ENCODE data around the gene FDXACB1. TPM values are rescaled to one million over a fixed set of nuclear protein-coding genes. Genes with fewer than 3 reads are reported as not detected.

Gene FDXACB1
- total and polyA plus RNA-seq, 9 of the 15 experiments (the other 6 are each of a cell fraction or from before 2014, with no cell fraction given): 3.2 to 7.5 (median 5.3) TPM

DNA sequence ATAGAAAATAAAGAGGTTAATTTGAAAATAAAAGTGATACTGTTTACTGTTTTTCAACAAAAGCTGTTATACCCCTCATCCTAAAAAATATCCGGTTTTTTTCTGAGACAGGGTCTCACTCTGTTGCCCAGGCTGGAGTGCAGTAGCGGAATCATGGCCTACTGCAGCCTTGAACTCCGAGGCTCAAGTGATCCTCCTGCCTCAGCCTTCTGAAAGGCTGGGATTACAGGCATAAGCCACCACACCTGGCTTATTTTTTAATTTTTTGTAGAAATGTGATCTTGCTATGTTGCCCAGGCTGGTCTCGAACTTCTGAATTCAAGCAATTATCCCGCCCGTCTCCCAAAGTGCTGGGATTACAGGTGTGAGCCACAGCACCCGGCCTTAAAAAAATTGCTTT lies 43.3 kb downstream of the FDXACB1 start:
- H2AFZ ChIP-seq (ENCODE audit: low read depth, low read length): no peak overlapping the region
- WGBS (ENCODE audit: insufficient coverage, low coverage, missing lambda C conversion rate): 94% methylated on average over 7 of the region's 7 CpGs
- H3K9ac ChIP-seq (ENCODE audit: insufficient read depth in 1 of 2, low read depth in 2 of 2, low read length in 2 of 2): no peak overlapping the region
- no peak for ATAC-seq
- CTCF ChIA-PET (ENCODE audit: low intra/inter-chr PET ratio): no interaction called here
- BruUV-seq (replicated peaks): no TSS peak
- no peaks in the 10 kb centered on the region for H3K79me2 ChIP-seq (ENCODE audit: control insufficient read depth, insufficient read depth, low read length)
- no peaks in the 10 kb centered on the region for H3K27me3 ChIP-seq (ENCODE audit: control insufficient read depth in 2 of 2, insufficient read depth in 2 of 2, low read length in 2 of 2)
- no peak for FAIRE-seq
- in situ Hi-C loops (cut with MboI) (no loop called here), intact Hi-C loops (cut with micrococcal nuclease) (no loop called here)
- H3K27ac ChIP-seq (ENCODE audit: extremely low read depth, low read depth, low read length): no peak overlapping the region
- no peaks in the 10 kb centered on the region for H3K9me3 ChIP-seq (replicated peaks; ENCODE audit: control insufficient read depth, insufficient read depth, low read depth, low read length)
- H3K36me3 ChIP-seq (ENCODE audit: control insufficient read depth, insufficient read depth, low read length): peaks cover 30% of the 10 kb centered on the region; the same call in 2 of the 3 replicates
- POLR2A ChIA-PET: no interaction called here
- H3K9me1 ChIP-seq (ENCODE audit: control insufficient read depth, insufficient read depth, low read length): no peaks in the 10 kb centered on the region
- H3K4me3 ChIP-seq: no peak overlapping the region
- TF ChIP-seq PCBP1 (IDR thresholded peaks at IDR 0.05; ENCODE audit: low read depth, low read length, poor library complexity, severe bottlenecking) (no peak), E2F8 (IDR thresholded peaks at IDR 0.05; ENCODE audit: low read depth, partially characterized antibody) (no peak), ERF (CRISPR knock-in tag; IDR thresholded peaks at IDR 0.05) (no peak), C11orf30 (IDR thresholded peaks at IDR 0.05; ENCODE audit: low read depth) (no peak), RFX5 (IDR thresholded peaks at IDR 0.05; ENCODE audit: low read depth, low read length) (no peak), NFE2 (IDR thresholded peaks at IDR 0.05; ENCODE audit: low read depth) (no peak), ZNF354B (CRISPR knock-in tag; IDR thresholded peaks at IDR 0.05) (no peak), TBL1XR1 (IDR thresholded peaks at IDR 0.05; ENCODE audit: low read length in 2 of 2) (no peak), NELFE (IDR thresholded peaks at IDR 0.05; ENCODE audit: insufficient read depth, insufficient read length) (no peak), NR4A1 (CRISPR knock-in tag; IDR thresholded peaks at IDR 0.05) (no peak), NR4A1 (tag; IDR thresholded peaks at IDR 0.05) (no peak), RBM14 (IDR thresholded peaks at IDR 0.05; ENCODE audit: borderline replicate concordance, insufficient read depth, low read depth, low read length) (no peak), GTF2E2 (tag; IDR thresholded peaks at IDR 0.05) (no peak)
- TF ChIP-seq, protein P1, sequence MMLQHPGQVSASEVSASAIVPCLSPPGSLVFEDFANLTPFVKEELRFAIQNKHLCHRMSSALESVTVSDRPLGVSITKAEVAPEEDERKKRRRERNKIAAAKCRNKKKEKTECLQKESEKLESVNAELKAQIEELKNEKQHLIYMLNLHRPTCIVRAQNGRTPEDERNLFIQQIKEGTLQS (IDR thresholded peaks at IDR 0.05): no peak
- TF ChIP-seq, protein P1 (CRISPR knock-in tag; conservative IDR thresholded peaks at IDR 0.05): no peak
- TF ChIP-seq, protein P2, sequence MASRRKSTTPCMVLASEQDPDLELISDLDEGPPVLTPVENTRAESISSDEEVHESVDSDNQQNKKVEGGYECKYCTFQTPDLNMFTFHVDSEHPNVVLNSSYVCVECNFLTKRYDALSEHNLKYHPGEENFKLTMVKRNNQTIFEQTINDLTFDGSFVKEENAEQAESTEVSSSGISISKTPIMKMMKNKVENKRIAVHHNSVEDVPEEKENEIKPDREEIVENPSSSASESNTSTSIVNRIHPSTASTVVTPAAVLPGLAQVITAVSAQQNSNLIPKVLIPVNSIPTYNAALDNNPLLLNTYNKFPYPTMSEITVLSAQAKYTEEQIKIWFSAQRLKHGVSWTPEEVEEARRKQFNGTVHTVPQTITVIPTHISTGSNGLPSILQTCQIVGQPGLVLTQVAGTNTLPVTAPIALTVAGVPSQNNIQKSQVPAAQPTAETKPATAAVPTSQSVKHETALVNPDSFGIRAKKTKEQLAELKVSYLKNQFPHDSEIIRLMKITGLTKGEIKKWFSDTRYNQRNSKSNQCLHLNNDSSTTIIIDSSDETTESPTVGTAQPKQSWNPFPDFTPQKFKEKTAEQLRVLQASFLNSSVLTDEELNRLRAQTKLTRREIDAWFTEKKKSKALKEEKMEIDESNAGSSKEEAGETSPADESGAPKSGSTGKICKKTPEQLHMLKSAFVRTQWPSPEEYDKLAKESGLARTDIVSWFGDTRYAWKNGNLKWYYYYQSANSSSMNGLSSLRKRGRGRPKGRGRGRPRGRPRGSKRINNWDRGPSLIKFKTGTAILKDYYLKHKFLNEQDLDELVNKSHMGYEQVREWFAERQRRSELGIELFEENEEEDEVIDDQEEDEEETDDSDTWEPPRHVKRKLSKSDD (conservative IDR thresholded peaks at IDR 0.05; ENCODE audit: low read length): no peak
- DNase-seq (ENCODE audit: extremely low read depth in 1 of 4, low spot score in 3 of 4): no peak
- no peaks in the 10 kb centered on the region for H4K20me1 ChIP-seq (replicated peaks; ENCODE audit: control insufficient read depth, insufficient read depth, low read length)
- no peak overlapping the region for H3K4me2 ChIP-seq (ENCODE audit: insufficient read depth, low read length)
- no peaks in the 10 kb centered on the region for H3K4me1 ChIP-seq (replicated peaks in 1 of 2; ENCODE audit: control insufficient read depth in 2 of 2, insufficient read depth in 2 of 2, low read length in 2 of 2)

All from K562 (cell line).